ENCODE results near the gene SHANK3.
A peak's percentile ranks its signal among the peaks of the same experiment; 100 is the strongest.

The SHANK3 gene

DNA sequence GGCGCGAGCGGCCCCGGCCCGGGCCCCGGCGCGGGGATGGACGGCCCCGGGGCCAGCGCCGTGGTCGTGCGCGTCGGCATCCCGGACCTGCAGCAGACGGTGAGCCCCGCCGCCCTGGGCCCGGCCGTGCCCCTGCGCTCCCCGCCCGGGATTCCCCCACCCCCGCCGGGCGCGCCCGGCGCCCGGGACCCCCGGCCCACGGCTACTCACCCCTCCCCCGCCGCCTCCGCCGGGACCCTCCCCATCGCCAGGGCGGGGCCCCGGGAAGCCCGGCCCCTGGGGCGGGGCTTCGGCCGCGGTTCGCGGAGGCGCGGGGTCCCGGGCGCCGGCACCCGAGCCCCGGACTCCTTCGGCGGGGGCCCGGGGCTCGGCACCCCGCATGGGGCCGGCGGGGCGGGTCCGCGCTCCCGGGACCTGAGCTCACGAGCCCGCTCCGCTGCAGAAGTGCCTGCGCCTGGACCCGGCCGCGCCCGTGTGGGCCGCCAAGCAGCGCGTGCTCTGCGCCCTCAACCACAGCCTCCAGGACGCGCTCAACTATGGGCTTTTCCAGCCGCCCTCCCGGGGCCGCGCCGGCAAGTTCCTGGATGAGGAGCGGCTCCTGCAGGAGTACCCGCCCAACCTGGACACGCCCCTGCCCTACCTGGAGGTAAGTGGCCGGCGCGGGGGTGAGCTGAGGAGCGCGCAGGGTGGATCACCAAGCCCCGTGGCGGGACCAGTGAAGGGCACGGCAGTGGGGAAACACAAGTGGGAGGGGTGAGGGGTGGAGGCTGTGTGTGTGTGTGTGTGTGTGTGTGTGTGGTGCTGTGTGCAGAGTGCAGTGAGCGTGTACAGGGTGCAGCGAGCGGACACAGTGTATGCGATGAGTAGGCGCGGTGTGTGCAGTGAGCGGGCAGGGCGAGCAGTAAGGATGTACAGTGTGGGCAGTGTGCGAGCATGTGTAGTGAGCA lies 2.3 kb downstream of the SHANK3 start:
- Histone ChIP-seq H3K4me3 (ENCODE audit: low read length) (peak overlapping the region; percentile 66), H3K4me1 (ENCODE audit: control insufficient read depth, low read depth, low read length) (peaks cover 5% of the 10 kb centered on the region), H3K9ac (ENCODE audit: low read length) (peak overlapping the region; percentile 12), H3K36me3 (ENCODE audit: control insufficient read depth, low read depth, low read length) (no peaks in the 10 kb centered on the region), H3K9me3 (ENCODE audit: control insufficient read depth, low read depth, low read length) (no peaks in the 10 kb centered on the region), H3K27me3 (ENCODE audit: control insufficient read depth, insufficient read depth, low read length) (peaks cover 19% of the 10 kb centered on the region), H3K27ac (ENCODE audit: low read length) (no peak overlapping the region)

DNA sequence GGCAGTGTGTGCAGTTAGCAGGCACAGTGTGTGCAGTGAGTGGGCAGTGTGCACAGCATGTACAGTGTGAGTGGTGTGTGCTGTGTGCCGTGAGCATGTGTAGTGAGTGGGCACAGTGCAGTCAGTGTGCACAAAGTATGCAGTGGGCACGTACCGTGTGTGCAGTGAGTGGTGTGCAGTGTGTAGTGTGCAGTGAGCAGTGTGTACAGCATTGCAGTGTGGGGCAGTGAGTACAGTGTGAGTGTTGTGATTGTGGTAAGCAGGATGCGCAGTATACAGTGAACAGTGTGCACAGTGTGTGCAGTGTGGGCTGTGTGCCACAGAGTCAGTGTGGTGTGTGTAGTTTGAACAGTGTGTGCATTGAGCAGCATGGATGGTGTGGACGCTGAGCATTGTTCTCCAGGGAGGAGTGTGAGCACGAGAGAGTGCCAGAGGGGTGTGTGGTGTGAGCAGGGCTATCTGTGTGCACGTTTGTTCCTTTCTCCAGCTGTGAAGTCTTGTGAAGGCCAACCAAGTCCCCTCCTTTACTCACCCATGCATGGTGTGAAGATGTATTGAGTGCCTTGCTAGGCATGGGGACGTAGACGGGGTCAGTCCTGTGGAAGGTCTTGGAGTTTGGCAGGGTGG lies 3.0 kb downstream of the SHANK3 start:
- Histone ChIP-seq H3K4me3 (ENCODE audit: low read length) (peak overlapping the region; percentile 66), H3K9ac (ENCODE audit: low read length) (no peak overlapping the region), H3K9me3 (ENCODE audit: control insufficient read depth, low read depth, low read length) (no peaks in the 10 kb centered on the region), H3K27me3 (ENCODE audit: control insufficient read depth, insufficient read depth, low read length) (peaks cover 19% of the 10 kb centered on the region), H3K36me3 (ENCODE audit: control insufficient read depth, low read depth, low read length) (no peaks in the 10 kb centered on the region), H3K4me1 (ENCODE audit: control insufficient read depth, low read depth, low read length) (peaks cover 5% of the 10 kb centered on the region), H3K27ac (ENCODE audit: low read length) (no peak overlapping the region)

DNA sequence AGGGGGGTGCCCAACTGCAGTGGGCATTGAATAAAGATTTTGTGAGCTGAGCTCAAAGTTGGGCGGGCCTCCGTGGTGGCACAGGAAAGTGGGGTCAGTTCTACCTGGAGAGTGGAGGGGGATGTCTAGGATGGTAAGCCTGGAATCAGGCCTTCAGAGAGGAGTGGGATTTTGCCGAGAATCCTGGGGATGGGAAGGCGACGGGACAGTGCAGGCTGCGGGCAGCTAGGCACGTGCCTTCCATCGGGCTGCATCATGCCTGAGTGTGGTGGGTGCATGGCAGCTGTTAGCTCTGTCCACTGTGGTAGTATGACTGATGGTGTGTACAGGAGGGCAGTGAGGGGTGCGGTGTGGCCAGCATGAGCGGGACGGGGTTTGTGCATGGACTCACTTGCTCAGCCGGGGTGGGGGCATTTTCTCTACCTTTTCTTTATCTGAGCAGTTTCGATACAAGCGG lies 3.6 kb downstream of the SHANK3 start:
- peaks cover 19% of the 10 kb centered on the region for H3K27me3 ChIP-seq (ENCODE audit: control insufficient read depth, insufficient read depth, low read length)
- no peak overlapping the region for H3K4me3 ChIP-seq (ENCODE audit: low read length)

DNA sequence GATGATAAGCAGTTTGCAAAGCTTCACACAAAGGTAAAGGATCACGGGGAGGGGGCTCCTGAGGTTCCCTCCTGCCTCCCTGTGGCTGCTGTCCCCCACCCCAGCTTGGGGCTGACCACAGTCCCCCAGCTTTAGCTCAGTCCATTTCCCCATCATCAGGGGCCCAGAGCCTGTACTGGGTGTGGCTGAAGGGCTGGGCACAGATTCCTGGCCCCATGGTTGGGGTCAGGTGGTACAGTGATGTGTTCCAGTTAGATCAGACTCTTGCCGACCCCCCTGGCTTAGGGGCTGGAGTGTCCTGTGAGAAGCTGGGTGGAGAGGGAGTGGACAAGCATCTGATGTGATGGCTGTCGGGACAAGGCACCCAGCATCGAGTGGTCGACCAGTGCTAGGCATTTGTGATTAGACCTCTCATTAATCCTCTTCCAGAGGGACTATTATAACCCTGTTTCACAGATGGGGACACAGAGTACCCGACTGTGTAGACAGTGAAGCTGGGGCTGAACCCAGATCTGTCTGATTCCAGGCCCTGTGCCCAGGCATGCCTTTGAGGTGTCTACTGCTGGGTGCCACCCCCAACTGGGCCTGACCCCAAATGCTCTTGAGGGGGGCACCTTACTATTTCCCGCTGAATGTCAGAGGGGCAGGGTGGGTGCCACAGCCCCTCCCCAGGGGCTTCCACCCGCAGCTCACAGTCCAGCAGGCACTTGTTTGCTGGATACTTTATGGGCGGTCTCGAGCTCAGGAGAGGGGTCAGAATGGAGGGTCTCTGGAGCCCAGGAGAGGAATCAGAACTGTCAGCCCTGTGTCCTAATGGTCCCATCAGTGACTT lies 4.3 kb downstream of the SHANK3 start:
- Histone ChIP-seq H3K9me3 (ENCODE audit: control insufficient read depth, low read depth, low read length) (no peaks in the 10 kb centered on the region), H3K4me3 (ENCODE audit: low read length) (no peak overlapping the region), H3K9ac (ENCODE audit: low read length) (no peak overlapping the region), H3K27ac (ENCODE audit: low read length) (no peak overlapping the region), H3K4me1 (ENCODE audit: control insufficient read depth, low read depth, low read length) (peaks cover 5% of the 10 kb centered on the region), H3K36me3 (ENCODE audit: control insufficient read depth, low read depth, low read length) (no peaks in the 10 kb centered on the region), H3K27me3 (ENCODE audit: control insufficient read depth, insufficient read depth, low read length) (peaks cover 19% of the 10 kb centered on the region)

More for the DNA sequence above, 3.6 kb downstream of the SHANK3 start:
- Histone ChIP-seq H3K9me3 (ENCODE audit: control insufficient read depth, low read depth, low read length) (no peaks in the 10 kb centered on the region), H3K36me3 (ENCODE audit: control insufficient read depth, low read depth, low read length) (no peaks in the 10 kb centered on the region), H3K27ac (ENCODE audit: low read length) (no peak overlapping the region), H3K9ac (ENCODE audit: low read length) (no peak overlapping the region), H3K4me1 (ENCODE audit: control insufficient read depth, low read depth, low read length) (peaks cover 5% of the 10 kb centered on the region)

DNA sequence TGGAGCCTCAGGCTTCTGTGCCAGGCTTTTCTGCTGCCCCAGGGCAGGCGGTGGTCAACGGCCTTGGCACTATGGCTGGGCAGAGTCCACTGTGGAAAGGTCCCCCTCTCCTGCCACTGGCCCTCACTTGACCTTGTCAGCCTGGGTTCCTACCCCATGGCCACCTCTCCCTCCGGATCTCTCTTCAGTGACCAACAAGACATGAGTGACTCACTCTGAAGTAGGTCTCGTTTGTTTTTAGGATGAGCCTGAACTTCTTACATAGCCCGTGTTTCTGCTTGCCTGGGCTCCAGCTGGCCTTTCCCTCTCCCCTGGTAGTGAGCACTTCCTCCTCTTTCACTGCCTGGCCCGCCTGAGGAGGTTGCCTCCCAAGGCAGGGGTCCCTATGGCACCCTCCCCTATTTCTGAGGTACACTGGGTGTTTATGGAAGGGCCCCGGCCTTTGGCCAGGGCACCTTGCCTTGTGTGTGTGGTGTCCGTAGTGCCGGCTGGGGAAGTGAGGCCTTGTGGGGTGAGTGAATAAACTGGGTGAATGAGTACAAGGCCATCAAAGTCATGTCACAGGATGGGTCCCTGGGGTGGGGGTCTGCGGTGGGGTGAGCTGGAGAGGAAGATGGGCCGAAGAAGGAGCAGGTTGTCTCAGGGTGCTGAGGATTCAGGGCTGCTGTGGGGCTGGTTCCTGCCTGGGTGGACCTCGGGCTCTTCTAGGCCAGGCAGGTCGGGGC lies 5.0 kb downstream of the SHANK3 start:
- H3K9me3 ChIP-seq (ENCODE audit: control insufficient read depth, low read depth, low read length), result no peaks in the 10 kb centered on the region
- H3K4me3 ChIP-seq (ENCODE audit: low read length), result no peak overlapping the region
- H3K27me3 ChIP-seq (ENCODE audit: control insufficient read depth, insufficient read depth, low read length), result peaks cover 19% of the 10 kb centered on the region
- H3K36me3 ChIP-seq (ENCODE audit: control insufficient read depth, low read depth, low read length), result no peaks in the 10 kb centered on the region
- H3K4me1 ChIP-seq (ENCODE audit: control insufficient read depth, low read depth, low read length), result peaks cover 4% of the 10 kb centered on the region
- H3K9ac ChIP-seq (ENCODE audit: low read length), result no peak overlapping the region
- no peak overlapping the region for H3K27ac ChIP-seq (ENCODE audit: low read length)

DNA sequence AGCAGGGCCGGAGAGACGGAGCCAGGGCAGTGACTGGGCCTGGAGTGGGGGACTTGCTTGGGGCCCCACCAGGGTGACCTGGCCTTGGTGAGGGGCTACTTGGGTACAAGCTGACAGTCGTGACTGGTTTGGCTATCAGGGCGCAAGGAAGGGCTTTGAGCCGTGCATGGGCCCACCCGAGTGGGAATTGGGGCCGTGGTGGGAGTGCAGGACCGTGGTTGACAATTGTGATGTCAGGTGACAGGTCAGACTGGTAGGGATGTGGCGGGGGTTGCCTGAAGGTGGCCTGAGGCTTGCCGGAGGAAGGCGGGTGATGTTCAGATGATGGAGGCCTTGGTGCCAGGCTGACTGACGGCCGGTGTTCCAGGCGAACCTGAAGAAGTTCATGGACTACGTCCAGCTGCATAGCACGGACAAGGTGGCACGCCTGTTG lies 5.6 kb downstream of the SHANK3 start:
- H3K9me3 ChIP-seq (ENCODE audit: control insufficient read depth, low read depth, low read length), result no peaks in the 10 kb centered on the region
- no peaks in the 10 kb centered on the region for H3K36me3 ChIP-seq (ENCODE audit: control insufficient read depth, low read depth, low read length)
- no peak overlapping the region for H3K9ac ChIP-seq (ENCODE audit: low read length)
- H3K4me3 ChIP-seq (ENCODE audit: low read length), result no peak overlapping the region
- H3K27ac ChIP-seq (ENCODE audit: low read length), result no peak overlapping the region
- H3K27me3 ChIP-seq (ENCODE audit: control insufficient read depth, insufficient read depth, low read length), result peaks cover 14% of the 10 kb centered on the region
- no peaks in the 10 kb centered on the region for H3K4me1 ChIP-seq (ENCODE audit: control insufficient read depth, low read depth, low read length)

DNA sequence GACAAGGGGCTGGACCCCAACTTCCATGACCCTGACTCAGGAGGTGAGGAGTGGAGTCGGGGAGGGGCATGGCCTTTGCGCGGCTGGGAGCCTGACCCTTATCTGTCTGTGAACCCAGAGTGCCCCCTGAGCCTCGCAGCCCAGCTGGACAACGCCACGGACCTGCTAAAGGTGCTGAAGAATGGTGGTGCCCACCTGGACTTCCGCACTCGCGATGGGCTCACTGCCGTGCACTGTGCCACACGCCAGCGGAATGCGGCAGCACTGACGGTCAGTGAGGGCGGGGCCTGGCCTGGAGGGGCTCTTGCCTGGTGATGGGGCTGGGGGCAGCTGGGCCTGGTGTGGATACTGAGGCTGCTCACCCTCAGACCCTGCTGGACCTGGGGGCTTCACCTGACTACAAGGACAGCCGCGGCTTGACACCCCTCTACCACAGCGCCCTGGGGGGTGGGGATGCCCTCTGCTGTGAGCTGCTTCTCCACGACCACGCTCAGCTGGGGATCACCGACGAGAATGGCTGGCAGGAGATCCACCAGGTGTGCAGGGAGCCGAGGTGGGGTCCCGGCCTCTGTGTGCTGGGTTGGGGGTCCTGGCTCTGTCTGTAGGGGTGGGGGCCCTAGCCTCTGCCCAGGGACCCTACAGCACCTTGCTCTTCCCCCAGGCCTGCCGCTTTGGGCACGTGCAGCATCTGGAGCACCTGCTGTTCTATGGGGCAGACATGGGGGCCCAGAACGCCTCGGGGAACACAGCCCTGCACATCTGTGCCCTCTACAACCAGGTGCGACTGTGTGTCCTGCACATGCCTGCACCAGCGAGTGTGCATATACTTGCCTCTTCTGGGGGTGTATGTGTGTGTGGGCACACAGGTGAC lies 6.3 kb downstream of the SHANK3 start:
- Histone ChIP-seq H3K4me3 (ENCODE audit: low read length) (no peak overlapping the region), H3K36me3 (ENCODE audit: control insufficient read depth, low read depth, low read length) (no peaks in the 10 kb centered on the region), H3K9me3 (ENCODE audit: control insufficient read depth, low read depth, low read length) (no peaks in the 10 kb centered on the region), H3K4me1 (ENCODE audit: control insufficient read depth, low read depth, low read length) (no peaks in the 10 kb centered on the region), H3K27ac (ENCODE audit: low read length) (no peak overlapping the region), H3K9ac (ENCODE audit: low read length) (no peak overlapping the region), H3K27me3 (ENCODE audit: control insufficient read depth, insufficient read depth, low read length) (peaks cover 14% of the 10 kb centered on the region)

DNA sequence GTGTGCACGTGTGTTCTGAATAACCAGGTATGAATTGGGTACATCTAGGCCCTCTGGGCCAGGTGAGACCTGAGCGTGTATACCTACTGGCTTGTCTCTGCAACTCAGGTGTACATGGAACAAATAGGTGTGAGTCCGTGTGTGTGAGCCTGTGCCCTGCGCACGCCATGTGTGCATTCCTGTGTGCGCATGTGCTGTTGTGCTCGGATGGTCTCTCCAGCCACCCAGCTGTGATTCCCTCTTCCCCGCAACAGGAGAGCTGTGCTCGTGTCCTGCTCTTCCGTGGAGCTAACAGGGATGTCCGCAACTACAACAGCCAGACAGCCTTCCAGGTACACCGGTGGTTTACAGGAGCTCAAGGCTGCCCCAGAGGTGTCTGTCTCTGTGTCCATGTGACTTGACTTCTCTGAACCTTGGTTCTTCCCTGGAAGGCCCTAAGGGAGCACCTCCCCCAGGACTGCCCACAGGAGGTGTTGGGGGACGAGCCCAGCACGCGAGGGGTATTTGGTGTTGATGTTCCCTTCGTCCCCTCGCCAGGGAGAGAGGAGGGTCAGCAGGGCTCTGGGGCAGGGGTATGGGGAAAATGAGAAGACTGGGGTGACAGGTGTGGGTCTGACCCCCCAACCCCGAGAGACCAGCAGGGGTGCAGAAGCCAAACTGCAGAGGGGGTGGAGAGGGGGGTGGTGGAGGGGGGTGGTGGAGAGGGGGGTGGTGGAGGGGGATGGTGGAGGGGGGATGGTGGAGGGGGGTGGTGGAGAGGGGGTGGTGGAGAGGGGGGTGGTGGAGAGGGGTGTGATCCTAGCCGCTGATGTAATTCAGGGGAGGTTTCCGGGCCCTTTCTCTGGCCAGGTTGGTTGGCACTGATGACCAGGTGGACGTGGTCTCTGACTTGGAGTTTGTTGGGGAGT lies 10.7 kb downstream of the SHANK3 start:
- Histone ChIP-seq H3K27ac (ENCODE audit: low read length) (no peak overlapping the region), H3K4me1 (ENCODE audit: control insufficient read depth, low read depth, low read length) (no peaks in the 10 kb centered on the region), H3K9me3 (ENCODE audit: control insufficient read depth, low read depth, low read length) (no peaks in the 10 kb centered on the region), H3K4me3 (ENCODE audit: low read length) (no peak overlapping the region), H3K36me3 (ENCODE audit: control insufficient read depth, low read depth, low read length) (no peaks in the 10 kb centered on the region), H3K27me3 (ENCODE audit: control insufficient read depth, insufficient read depth, low read length) (no peaks in the 10 kb centered on the region), H3K9ac (ENCODE audit: low read length) (no peak overlapping the region)

DNA sequence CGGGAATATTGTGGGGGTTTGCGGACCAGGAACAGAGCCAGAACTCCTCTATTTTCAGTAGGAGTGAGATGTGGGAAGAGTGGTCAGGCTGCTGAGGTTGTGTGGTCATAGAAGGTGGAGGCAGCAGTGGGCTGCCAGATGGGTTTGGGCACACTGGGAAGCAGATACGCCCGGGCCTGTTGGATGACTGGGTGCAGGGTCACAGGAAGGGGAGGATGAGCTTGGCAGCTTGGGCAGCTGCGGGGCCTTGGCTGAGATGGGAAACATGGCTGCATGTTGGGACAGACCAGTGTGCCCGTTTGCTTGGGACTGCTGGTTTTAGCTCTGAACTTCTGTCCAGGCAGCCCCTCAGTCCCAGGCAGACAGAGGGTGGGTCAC lies 11.4 kb downstream of the SHANK3 start:
- Histone ChIP-seq H3K4me1 (ENCODE audit: control insufficient read depth, low read depth, low read length) (no peaks in the 10 kb centered on the region), H3K9me3 (ENCODE audit: control insufficient read depth, low read depth, low read length) (no peaks in the 10 kb centered on the region), H3K27me3 (ENCODE audit: control insufficient read depth, insufficient read depth, low read length) (no peaks in the 10 kb centered on the region), H3K36me3 (ENCODE audit: control insufficient read depth, low read depth, low read length) (no peaks in the 10 kb centered on the region), H3K27ac (ENCODE audit: low read length) (no peak overlapping the region), H3K4me3 (ENCODE audit: low read length) (no peak overlapping the region), H3K9ac (ENCODE audit: low read length) (no peak overlapping the region)
